ENCODE measurements around the gene SUPT3H.

SUPT3H gene

GRCh38 chr6:45377554-45378333, at the start of gene SUPT3H:
Gene SUPT3H (minus strand): TSS chr6:45377934.
- peak; percentile 98 for DNase-seq

DNA sequence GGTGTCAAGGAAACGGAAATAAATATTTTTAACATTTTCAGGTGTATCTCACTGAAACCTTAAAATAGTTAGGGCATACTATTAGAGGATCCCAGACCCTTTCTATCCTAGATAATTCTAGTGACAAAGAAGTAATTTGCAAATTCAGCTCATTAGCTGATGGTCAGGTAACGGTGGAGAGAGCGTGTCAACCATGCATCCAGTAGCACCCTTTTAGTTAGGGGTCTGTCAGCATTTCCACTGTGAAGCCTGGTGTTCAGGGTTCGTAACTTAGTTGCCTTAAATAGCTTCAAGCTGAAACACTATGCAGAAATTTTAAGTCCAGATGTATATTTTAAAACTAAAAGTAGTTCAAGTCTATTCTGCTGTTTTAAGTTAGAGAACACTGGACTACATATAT, 48.5 kb upstream of the SUPT3H start:
- no peak for DNase-seq

- no peak for DNase-seq
Observed at GRCh38 chr6:45424451-45424861, 46.7 kb upstream of the SUPT3H start.

DNA sequence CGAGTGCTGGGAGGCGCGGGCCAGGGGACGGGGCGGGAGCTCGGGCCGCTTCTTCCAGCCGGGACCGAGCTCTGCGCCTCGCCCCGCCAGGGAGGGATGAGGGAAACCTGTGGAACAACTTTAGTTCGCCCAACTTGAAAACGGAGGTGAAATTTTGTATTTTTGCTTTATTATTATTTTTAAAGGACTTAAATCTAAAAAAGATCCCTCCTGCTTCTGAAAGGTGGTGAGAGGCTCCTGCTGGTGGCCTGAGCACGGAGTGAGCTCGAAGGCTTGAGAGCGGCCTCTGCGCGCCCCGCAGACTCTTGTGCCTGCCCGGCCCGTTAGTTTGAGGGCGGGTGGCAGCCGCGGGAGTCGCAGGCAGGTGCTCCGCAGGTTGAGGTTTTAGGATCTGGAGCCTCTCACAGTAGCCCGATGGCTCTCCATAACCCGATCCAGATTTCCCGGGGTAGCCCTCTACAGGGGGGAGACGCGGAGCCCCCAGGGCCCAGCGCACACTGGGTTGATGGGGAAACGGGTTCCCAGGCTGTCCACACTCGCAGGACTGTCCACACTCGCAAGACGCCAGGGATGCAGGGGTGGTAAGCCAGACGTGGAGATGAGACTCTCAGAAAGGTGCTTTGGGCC, 46.2 kb upstream of the SUPT3H start:
- peak; percentile 65 for DNase-seq

GRCh38 chr6:45423111-45423823, 45.5 kb upstream of the SUPT3H start:
- DNase-seq, result no peak

DNA sequence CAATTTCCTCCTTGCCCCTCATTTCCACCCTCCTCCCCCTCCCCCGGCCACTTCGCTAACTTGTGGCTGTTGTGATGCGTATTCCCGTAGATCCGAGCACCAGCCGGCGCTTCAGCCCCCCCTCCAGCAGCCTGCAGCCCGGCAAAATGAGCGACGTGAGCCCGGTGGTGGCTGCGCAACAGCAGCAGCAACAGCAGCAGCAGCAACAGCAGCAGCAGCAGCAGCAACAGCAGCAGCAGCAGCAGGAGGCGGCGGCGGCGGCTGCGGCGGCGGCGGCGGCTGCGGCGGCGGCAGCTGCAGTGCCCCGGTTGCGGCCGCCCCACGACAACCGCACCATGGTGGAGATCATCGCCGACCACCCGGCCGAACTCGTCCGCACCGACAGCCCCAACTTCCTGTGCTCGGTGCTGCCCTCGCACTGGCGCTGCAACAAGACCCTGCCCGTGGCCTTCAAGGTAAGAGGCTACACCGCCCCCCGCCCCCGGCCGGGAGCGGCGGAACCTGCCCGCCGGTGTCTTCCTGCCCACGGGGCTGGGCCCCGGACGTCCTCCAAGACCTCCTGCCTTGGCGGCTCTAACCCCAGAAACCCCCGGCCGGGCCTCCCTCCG, 44.9 kb upstream of the SUPT3H start:
- DNase-seq, result peak; percentile 81

DNA sequence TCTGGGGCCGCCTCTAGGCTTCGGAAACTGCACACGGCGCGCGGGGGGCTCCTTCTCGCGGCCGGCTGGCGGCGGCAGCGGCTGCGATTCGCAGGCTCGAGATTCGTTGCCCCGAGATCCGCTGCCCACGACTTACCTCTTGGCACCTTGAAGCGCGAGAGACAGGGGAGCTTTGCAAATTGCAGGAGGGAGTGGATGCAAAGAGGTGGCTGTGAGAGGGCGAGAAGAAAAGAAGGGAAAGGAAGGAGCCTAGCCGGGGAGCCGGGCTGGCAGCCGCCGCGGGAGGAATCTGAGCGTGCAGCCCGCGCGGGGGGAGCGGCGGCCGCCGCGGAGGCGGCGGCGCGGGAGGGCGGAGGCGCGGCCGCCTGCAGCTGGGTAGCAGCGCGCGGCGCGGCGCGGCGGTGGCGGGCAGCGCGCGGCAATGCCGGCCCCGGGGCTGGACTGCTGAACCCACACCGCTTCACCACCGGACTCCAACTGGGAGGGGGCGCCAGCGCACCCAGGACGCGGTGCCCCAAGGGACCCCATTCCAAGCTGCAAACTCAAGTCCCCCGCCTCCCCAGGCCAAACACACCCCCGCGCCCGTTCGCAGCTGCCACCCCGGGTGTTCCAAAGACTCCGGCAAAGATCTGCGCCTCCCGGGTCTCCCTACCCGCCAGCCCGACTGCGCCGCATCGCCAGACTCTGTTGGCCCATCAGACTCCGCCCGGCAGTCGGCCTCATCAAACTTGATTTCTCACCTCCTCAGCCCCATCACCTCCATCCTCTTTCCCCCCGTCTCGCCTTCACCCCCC, 44.2 kb upstream of the SUPT3H start:
- peak; percentile 86 for DNase-seq

GRCh38 chr6:45420909-45421708, 43.4 kb upstream of the SUPT3H start:
- DNase-seq, result no peak

- peak; percentile 72 for DNase-seq
Observed at GRCh38 chr6:45420083-45420908, 42.6 kb upstream of the SUPT3H start.

DNA sequence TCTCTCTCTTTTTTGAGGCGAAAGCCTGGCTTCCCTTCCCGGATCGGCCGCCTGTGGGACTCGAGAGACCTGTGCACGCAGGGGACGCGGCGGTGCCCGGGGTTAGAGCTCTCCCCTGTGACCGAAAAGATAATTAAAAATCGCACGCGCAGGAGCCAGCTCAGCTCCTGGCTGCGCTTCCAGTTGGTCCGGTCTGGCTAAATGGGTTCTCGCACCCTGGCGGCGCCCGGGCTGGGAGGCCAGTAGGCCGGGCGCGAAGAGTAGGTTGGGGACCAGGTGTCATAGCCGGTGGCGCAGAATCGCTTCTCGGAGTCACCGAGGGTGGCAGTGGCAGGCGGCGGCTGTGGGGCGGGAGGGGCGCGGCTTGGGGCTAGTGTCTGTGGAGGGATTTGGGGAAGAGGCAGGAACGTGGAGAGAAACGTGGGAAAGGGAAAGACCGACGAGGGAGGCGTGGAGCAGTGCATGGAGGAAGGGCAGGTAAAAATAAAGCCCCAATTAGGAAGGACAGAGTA, 41.9 kb upstream of the SUPT3H start:
- peak; percentile 79 for DNase-seq

- DNase-seq, result no peak
Observed at GRCh38 chr6:45417436-45417835, 39.7 kb upstream of the SUPT3H start.

DNA sequence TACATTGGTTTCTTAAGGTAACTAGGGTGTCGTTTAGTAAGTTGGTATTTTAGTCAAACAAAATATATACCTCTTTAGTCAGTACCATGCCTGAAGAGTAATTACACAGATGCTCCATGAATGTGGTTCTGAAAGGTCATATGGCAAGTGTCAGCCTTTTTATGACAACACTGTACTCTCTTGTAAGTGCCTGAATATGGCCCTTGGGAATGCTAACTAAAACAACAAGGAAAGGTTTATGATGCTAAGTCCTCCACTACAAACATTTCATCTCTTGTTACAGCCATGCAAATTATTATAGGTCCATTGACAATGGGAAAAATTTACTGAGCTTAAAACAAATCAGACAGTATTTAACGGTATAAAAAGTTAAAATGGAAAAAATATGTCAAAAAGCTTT, 39.0 kb upstream of the SUPT3H start:
- no peak for DNase-seq

DNA sequence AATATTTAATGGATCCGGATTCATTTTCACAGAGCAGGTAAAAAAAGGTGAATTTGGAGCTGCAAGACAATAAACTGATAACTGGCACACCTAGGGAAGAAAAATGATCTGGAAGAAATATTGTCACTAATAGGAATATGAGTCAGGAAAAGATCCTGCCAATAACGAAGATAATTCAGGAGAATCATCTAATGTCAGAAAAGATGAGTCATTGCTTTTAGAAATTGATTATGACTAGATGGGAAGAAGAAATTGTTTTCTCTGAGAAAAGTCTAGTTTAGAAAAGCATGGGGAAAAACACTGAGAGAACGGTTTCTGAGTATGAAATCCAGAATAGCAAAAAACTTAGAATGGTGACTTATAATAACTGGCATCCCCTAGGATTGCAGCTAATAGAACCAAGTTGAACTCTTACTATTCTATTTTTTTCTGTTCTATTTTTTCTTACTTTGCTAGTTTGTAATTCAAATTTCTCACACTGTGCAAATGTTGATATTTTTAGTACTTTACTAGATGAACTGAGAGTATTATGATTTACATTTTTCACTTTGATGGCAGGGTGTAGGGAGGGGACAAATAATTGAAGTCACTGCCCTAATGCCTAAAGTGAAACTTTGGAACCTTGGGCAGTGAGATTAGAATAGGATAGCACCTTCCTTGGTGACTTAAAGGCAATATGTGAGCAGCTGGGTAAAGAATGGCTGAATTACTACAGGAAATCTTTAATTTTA, 38.2 kb upstream of the SUPT3H start:
- no peak for DNase-seq

DNA sequence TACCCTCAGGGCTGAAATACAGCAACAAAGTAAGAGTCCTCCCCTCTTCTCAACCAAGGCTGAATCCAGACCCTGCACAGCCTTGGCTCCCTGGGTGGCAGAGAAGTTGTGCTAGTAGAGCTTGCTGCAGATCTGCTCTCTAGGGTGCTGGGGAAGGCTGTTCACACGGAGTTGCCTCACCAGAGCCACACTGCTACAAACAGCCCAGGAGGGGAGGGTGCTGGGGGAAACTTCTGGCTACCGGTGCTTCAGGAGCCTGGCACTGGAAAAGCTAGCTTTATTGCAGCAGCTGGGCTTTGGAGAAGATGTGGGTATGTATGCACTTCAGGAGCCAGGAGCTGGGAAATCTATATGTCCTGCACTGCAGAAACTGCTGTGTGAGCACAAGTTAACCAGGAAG, 37.6 kb upstream of the SUPT3H start:
- no peak for DNase-seq

DNA sequence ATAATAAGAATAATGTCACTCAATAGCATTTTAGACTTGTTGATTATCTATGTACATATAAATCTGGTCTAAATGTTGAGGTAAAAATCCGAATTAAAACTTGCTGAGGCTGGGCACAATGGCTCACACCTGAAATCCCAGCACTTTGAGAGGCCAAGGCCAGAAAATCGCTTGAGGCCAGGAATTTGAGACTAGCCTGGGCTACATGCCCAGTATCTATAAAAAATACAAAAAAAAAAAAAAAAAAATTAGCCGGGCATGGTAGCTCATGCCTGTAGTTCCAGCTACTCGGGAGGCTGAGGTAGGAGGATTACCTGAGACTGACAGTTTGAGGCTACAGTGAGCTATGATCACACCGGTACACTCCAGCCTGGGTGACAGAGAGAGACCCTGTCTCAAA, 34.2 kb upstream of the SUPT3H start:
- DNase-seq, result no peak

GRCh38 chr6:45400021-45400420, 22.3 kb upstream of the SUPT3H start:
- DNase-seq, result no peak

- DNase-seq, result no peak
Observed at GRCh38 chr6:45398075-45398813, 20.5 kb upstream of the SUPT3H start.

- no peak for DNase-seq
Observed at GRCh38 chr6:45394586-45395095, 16.9 kb upstream of the SUPT3H start.

DNA sequence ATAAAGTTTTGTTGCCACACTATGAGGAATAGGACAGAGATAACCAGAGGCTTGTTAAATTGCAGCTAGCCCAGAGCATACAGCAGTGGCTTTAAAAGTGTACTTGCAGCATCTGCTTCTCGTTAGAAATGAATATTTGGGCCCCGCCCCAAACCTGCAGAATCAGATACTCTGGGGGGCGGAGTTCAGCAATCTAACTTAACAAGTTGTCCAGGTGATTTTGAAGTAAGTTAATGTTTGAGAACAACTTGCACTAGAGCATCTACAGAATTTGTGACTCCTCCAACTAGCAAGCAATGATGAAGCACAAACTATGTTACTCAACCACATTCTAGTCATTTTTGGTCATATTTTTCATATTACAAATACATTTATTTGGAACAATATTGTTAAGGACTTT, 10.6 kb upstream of the SUPT3H start:
- no peak for DNase-seq
